Activated B cell treated with CpG ODN at 0.5 μM for 24 hours (primary cell): Measurements from ENCODE around the gene ILF3. TPM values are rescaled to one million over a fixed set of nuclear protein-coding genes. Genes with fewer than 3 reads are reported as not detected.

Source experiments
- ATAC-seq: fragments of 200-7000 bp; cut with Tn5 transposase; one replicate; pipeline ENCODE4 v1.10.0; 2021; ENCODE audit warnings: low read depth, mild to moderate bottlenecking, moderate library complexity
- CTCF ChIA-PET: fragments of 350-600 bp; sonication (Branson Sonifier 250); formaldehyde crosslinking; loops from one replicate; lab custom pipeline; 2021; ENCODE audit warnings: antibody characterized with exemption; lab: Charles Lee
- POLR2A ChIA-PET: fragments of 350-600 bp; sonication (Branson Sonifier 250); formaldehyde crosslinking; loops from one replicate; lab custom pipeline; 2021; ENCODE audit warnings: antibody characterized with exemption; lab: Charles Lee
- DNase-seq: peaks from one replicate; pipeline ENCODE4 v3.0.0; 2022
- H3K27ac Mint-ChIP-seq: one replicate; pipeline ENCODE4 v1.8.0; 2020; ENCODE audit warnings: mixed read lengths
- H3K27me3 Mint-ChIP-seq: one replicate; pipeline ENCODE4 v1.8.0; 2021; ENCODE audit warnings: mixed read lengths
- H3K36me3 Mint-ChIP-seq: one replicate; pipeline ENCODE4 v1.8.0; 2021; ENCODE audit warnings: low read depth, mixed read lengths
- H3K4me1 Mint-ChIP-seq: one replicate; pipeline ENCODE4 v1.8.0; 2021; ENCODE audit warnings: mixed read lengths
- H3K4me3 Mint-ChIP-seq: one replicate; pipeline ENCODE4 v1.8.0; 2020; ENCODE audit warnings: mild to moderate bottlenecking, mixed read lengths
- H3K9me3 Mint-ChIP-seq: one replicate; pipeline ENCODE4 v1.8.0; 2020; ENCODE audit warnings: mixed read lengths
- CTCF ChIP-seq: fragments of 200-600 bp; IDR thresholded peaks from one replicate; pipeline ENCODE4 v1.8.0; 2022; ENCODE audit warnings: antibody characterized with exemption, mild to moderate bottlenecking
- intact Hi-C: fragments of 100-400 bp; cut with micrococcal nuclease; formaldehyde crosslinking; loops from one replicate; pipeline ENCODE4 v1.15.1; 2024
- total RNA-seq: library from RNA; stranded (reverse); gene quantifications from 2 replicates; pipeline ENCODE4 v1.2.3, GENCODE V29; 2022

ILF3 gene
- total RNA-seq, 1 donor from 2014 or later = 399 TPM

DNA sequence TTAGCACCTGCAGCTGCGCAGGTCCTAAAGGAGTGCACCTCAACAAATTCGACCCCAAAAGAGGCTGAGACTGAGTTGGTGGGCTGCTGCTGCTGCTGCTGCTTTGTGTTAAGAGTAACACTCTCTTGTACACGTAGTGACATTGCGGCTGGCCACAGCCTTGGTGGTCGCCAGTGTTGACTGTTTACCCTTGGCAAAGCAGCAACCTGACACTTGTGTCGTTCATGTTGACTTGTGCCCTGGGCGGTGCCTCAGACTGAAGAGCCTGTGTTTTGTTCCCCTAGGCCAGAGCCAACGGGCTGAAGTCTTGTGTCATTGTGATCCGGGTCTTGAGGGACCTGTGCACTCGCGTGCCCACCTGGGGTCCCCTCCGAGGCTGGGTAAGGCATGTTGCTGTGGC is 24.7 kb downstream of the ILF3 start:
- ChIA-PET CTCF (interaction anchor here (1.1 kb wide), 1 partner anchor 23 kb away, joined by 3 read pairs; the partner anchor contains the start of gene QTRT1), POLR2A (no interaction called here)
- no peaks in the 10 kb centered on the region for H3K27me3 Mint-ChIP-seq
- no peak for TF ChIP-seq CTCF
- ATAC-seq (no peak), DNase-seq (no peak)
- peaks cover 87% of the 10 kb centered on the region for H3K36me3 Mint-ChIP-seq
- no peaks in the 10 kb centered on the region for H3K9me3 Mint-ChIP-seq
- H3K4me3 Mint-ChIP-seq = no peak overlapping the region
- no peaks in the 10 kb centered on the region for H3K4me1 Mint-ChIP-seq
- no peak overlapping the region for H3K27ac Mint-ChIP-seq
- intact Hi-C loops = no loop called here

- Mint-ChIP-seq H3K27ac (no peak overlapping the region), H3K4me1 (no peaks in the 10 kb centered on the region), H3K9me3 (no peaks in the 10 kb centered on the region), H3K36me3 (peaks cover 92% of the 10 kb centered on the region), H3K27me3 (no peaks in the 10 kb centered on the region), H3K4me3 (no peak overlapping the region)
- POLR2A ChIA-PET = no interaction called here
- intact Hi-C loops = no loop called here
- no peak for ATAC-seq
- no peak for TF ChIP-seq CTCF
- CTCF ChIA-PET = interaction anchor here (1.1 kb wide), 1 partner anchor 22 kb away, joined by 3 read pairs; the partner anchor contains the start of gene QTRT1
- DNase-seq = no peak
Measured at GRCh38 chr19:10679743-10680142, 25.6 kb downstream of the ILF3 start.

- ChIA-PET CTCF (no interaction called here), POLR2A (no interaction called here)
- Mint-ChIP-seq H3K4me1 (no peaks in the 10 kb centered on the region), H3K36me3 (peaks cover 91% of the 10 kb centered on the region), H3K9me3 (no peaks in the 10 kb centered on the region), H3K27ac (no peak overlapping the region), H3K4me3 (no peak overlapping the region), H3K27me3 (no peaks in the 10 kb centered on the region)
- no peak for DNase-seq
- intact Hi-C loops = no loop called here
- ATAC-seq = no peak
- TF ChIP-seq CTCF = no peak
Measured at GRCh38 chr19:10680545-10681135, 26.5 kb downstream of the ILF3 start.

- TF ChIP-seq CTCF = no peak
- Mint-ChIP-seq H3K4me3 (no peak overlapping the region), H3K27ac (no peak overlapping the region), H3K4me1 (no peaks in the 10 kb centered on the region), H3K36me3 (peaks cover 93% of the 10 kb centered on the region), H3K27me3 (no peaks in the 10 kb centered on the region), H3K9me3 (no peaks in the 10 kb centered on the region)
- ChIA-PET POLR2A (no interaction called here), CTCF (no interaction called here)
- ATAC-seq (no peak), DNase-seq (no peak)
- intact Hi-C loops = no loop called here
Measured at GRCh38 chr19:10681658-10682057, 27.5 kb downstream of the ILF3 start.

DNA sequence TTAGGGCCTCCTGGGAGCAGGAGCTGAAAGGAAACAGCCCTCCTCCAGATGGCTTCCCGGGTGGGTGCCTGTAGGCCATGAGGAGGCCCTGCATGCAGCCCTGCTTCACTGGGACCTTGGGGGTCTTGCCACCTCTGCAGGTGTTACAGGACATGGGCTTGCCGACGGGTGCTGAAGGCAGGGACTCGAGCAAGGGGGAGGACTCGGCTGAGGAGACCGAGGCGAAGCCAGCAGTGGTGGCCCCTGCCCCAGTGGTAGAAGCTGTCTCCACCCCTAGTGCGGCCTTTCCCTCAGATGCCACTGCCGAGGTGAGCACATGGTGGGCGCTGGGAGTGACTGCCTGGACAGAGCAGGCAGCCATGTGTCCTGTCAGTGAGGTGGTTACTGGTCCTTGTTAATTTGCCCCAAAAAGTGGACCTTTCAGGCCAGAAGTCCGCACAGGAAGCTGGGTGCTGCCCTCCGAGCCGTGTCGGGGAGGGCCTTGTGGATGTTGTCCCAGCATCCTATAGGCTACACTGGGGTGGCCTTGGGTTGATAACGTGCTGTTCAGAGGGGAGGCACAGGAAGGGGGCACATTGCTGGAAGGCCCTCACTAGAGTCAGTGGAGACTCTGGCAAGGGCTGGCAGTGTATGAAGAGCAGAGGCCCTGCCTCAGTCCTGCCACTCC is 28.4 kb downstream of the ILF3 start:
- ATAC-seq (no peak), DNase-seq (no peak)
- Mint-ChIP-seq H3K4me1 (no peaks in the 10 kb centered on the region), H3K36me3 (peaks cover 91% of the 10 kb centered on the region), H3K27me3 (no peaks in the 10 kb centered on the region), H3K27ac (no peak overlapping the region), H3K4me3 (no peak overlapping the region), H3K9me3 (no peaks in the 10 kb centered on the region)
- POLR2A ChIA-PET = interaction anchor here (0.6 kb wide), 1 partner anchor 14 kb away, joined by 3 read pairs; no protein-coding TSS in a partner anchor
- no peak for TF ChIP-seq CTCF
- intact Hi-C loops = no loop called here
- CTCF ChIA-PET = interaction anchor here (0.9 kb wide), 1 partner anchor 9 kb away, joined by 4 read pairs; no protein-coding TSS in a partner anchor
